Mesothelial cell of epicardium (in vitro differentiated cells): ENCODE results near the gene CDC42EP4. TPM values are rescaled to one million over a fixed set of nuclear protein-coding genes. Genes with fewer than 3 reads are reported as not detected.

Experiments used
- DNase-seq, 2 experiments: peaks; one replicate each; pipeline ENCODE4 v3.0.0; 2021; ENCODE audit warnings: low spot score in 2 of 2; ENCODE audit not compliant: unreplicated experiment in 2 of 2
- H3K27ac Mint-ChIP-seq: 2 replicates; pipeline ENCODE4 v1.8.0; 2021; ENCODE audit warnings: mixed read lengths
- H3K27me3 Mint-ChIP-seq: 2 replicates; pipeline ENCODE4 v1.8.0; 2021; ENCODE audit warnings: low read depth, mixed read lengths
- H3K36me3 Mint-ChIP-seq: 2 replicates; pipeline ENCODE4 v1.8.0; 2021; ENCODE audit warnings: mixed read lengths
- H3K4me1 Mint-ChIP-seq: 2 replicates; pipeline ENCODE4 v1.8.0; 2021; ENCODE audit warnings: mixed read lengths
- H3K4me3 Mint-ChIP-seq: 2 replicates; pipeline ENCODE4 v1.8.0; 2021; ENCODE audit warnings: mild to moderate bottlenecking, moderate library complexity, mixed read lengths
- H3K9me3 Mint-ChIP-seq: 2 replicates; pipeline ENCODE4 v1.8.0; 2021; ENCODE audit warnings: mixed read lengths
- CTCF ChIP-seq: fragments of 200-600 bp; sonication (generic); IDR thresholded peaks from one replicate; pipeline ENCODE4 v1.5.0; 2021; ENCODE audit warnings: antibody characterized with exemption; ENCODE audit not compliant: unreplicated experiment
- total RNA-seq: library from RNA; stranded (reverse); gene quantifications from 3 replicates; pipeline ENCODE4 v1.2.1, GENCODE V29; 2021

Gene CDC42EP4
- total RNA-seq, 1 donor from 2014 or later: 70.3 TPM

- H3K27ac Mint-ChIP-seq: no peak overlapping the region
- H3K9me3 Mint-ChIP-seq: no peaks in the 10 kb centered on the region
- no peaks in the 10 kb centered on the region for H3K27me3 Mint-ChIP-seq
- no peak for DNase-seq
- TF ChIP-seq CTCF: no peak
- H3K4me1 Mint-ChIP-seq: peaks cover 24% of the 10 kb centered on the region
- H3K4me3 Mint-ChIP-seq: no peak overlapping the region
- H3K36me3 Mint-ChIP-seq: peaks cover 3% of the 10 kb centered on the region
Observed at GRCh38 chr17:73351764-73352163, 40.0 kb upstream of the CDC42EP4 start.

GRCh38 chr17:73350864-73351263 lies 39.1 kb upstream of the CDC42EP4 start:
- TF ChIP-seq CTCF: no peak
- Mint-ChIP-seq H3K27me3 (no peaks in the 10 kb centered on the region), H3K27ac (no peak overlapping the region), H3K9me3 (no peaks in the 10 kb centered on the region), H3K4me1 (peaks cover 24% of the 10 kb centered on the region), H3K4me3 (no peak overlapping the region), H3K36me3 (peaks cover 3% of the 10 kb centered on the region)
- no peak for DNase-seq

DNA sequence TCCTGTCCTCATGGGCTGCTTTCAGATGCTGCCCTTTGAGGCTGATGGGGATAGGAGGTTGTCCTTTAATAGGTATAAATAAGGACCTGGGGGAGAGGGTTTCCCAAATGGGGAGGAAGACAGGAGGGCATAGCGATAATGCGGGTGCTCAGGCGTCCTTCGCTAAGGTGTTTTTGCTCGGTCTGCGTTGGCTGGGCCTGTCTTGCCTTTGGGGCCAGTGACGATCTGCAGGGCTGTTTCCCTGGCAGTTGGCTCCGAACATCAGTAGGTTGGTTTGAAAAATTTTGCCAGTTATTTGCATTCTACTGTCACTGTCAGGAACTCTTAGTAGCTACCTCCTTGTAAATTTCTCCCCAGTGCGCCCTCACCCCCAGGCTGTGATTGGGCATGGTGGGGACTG lies 37.8 kb upstream of the CDC42EP4 start:
- DNase-seq: no peak
- TF ChIP-seq CTCF: no peak
- H3K4me3 Mint-ChIP-seq: no peak overlapping the region
- H3K36me3 Mint-ChIP-seq: peaks cover 3% of the 10 kb centered on the region
- H3K9me3 Mint-ChIP-seq: no peaks in the 10 kb centered on the region
- peak overlapping the region; percentile 90 for H3K27ac Mint-ChIP-seq
- H3K27me3 Mint-ChIP-seq: no peaks in the 10 kb centered on the region
- peaks cover 24% of the 10 kb centered on the region for H3K4me1 Mint-ChIP-seq

DNA sequence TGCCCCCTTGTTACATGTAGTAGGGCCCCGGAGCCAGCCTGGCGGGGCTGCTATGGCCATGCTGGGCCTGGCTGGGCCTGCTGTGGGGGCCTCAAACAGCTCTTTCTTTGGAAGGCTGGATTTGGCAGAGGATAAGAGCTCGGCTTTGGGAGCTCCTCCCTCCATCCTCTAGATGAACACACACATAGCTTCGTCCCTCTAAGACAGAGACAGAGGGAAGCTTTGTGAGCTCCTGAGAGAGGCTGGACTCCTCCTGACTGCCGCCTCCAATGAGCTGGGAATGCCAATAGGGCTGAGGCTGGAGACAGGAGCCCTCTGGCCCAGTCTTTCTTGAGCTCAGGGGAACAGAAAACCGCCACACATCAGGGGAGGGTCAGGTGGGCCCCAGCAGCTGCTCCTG lies 37.3 kb upstream of the CDC42EP4 start:
- Mint-ChIP-seq H3K36me3 (peaks cover 3% of the 10 kb centered on the region), H3K4me3 (no peak overlapping the region), H3K27ac (peak overlapping the region; percentile 90), H3K9me3 (no peaks in the 10 kb centered on the region), H3K4me1 (peaks cover 26% of the 10 kb centered on the region), H3K27me3 (no peaks in the 10 kb centered on the region)
- TF ChIP-seq CTCF: no peak
- DNase-seq: no peak

GRCh38 chr17:73348829-73349095 lies 37.0 kb upstream of the CDC42EP4 start:
- Mint-ChIP-seq H3K36me3 (peaks cover 3% of the 10 kb centered on the region), H3K9me3 (no peaks in the 10 kb centered on the region), H3K27ac (peak overlapping the region; percentile 90), H3K4me3 (no peak overlapping the region), H3K27me3 (no peaks in the 10 kb centered on the region), H3K4me1 (peaks cover 30% of the 10 kb centered on the region)
- no peak for TF ChIP-seq CTCF
- no peak for DNase-seq

- Mint-ChIP-seq H3K9me3 (no peaks in the 10 kb centered on the region), H3K36me3 (peaks cover 3% of the 10 kb centered on the region), H3K27ac (peak overlapping the region; percentile 90), H3K27me3 (no peaks in the 10 kb centered on the region), H3K4me1 (peaks cover 36% of the 10 kb centered on the region), H3K4me3 (no peak overlapping the region)
- TF ChIP-seq CTCF: no peak
- DNase-seq: no peak
Observed at GRCh38 chr17:73348018-73348828, 36.4 kb upstream of the CDC42EP4 start.
